Dermis microvascular lymphatic vessel endothelial cell (primary cell): ENCODE results near the gene CLEC4M. TPM values are rescaled to one million over a fixed set of nuclear protein-coding genes. Genes with fewer than 3 reads are reported as not detected.
"Not testable (repeated sequence)": the region's sequence is repeated elsewhere in the genome, so short reads cannot be mapped to it uniquely, and the experiment has no call there.

Experiments
- DNase-seq, 2 donors: peaks; one replicate each; pipeline versions ENCODE4 v3.0.0 to v3.0.0-alpha.2; 2010; ENCODE audit warnings: low read depth in 2 of 2
- total RNA-seq: library from RNA; depleted of rRNA; stranded (reverse); fragments of >200 nt; gene quantifications from 2 replicates; pipeline ENCODE4 v1.2.1, GENCODE V29; 2014

The CLEC4M gene
- total RNA-seq, 1 donor from 2014 or later: 41.8 TPM

DNA sequence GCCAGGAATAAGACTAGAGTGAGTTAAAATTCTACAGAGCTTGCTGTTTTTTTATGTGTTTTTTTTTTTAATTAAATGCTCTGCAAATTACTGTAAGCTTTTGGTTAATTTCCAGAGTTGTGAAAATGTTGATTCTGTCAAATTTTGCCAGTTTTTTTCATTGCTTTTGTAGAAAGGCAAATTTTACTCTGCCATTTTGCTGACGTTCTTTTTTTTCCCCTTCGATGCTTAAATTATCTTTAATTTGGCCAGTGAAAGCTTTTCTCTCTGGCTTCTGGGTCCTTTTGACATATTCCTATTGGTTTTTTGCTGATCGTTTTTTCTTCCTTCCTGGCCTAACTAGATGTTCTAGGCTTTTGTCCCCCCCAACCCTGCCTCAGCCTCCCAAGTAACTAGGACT is 43.2 kb downstream of the CLEC4M start:
- no peak for DNase-seq

DNA sequence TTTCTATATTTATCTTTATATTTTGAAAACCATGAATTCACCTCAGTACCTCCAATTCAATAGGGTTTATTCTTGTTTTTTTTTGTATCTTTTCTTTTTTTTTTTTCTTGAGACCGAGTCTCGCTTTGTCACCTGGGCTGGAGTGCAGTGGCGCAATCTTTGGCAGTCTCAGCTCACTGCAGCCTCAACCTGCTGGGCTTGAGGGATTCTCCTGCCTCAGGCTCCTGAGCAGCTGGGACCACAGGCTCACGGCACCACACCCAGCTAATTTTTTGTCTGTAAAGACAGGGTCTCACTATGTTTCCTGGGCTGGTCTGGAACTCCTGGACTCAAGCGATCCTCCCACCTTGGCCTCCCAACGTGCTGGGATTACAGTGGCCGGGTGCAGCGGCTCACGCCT is 43.8 kb downstream of the CLEC4M start:
- no peak for DNase-seq

DNA sequence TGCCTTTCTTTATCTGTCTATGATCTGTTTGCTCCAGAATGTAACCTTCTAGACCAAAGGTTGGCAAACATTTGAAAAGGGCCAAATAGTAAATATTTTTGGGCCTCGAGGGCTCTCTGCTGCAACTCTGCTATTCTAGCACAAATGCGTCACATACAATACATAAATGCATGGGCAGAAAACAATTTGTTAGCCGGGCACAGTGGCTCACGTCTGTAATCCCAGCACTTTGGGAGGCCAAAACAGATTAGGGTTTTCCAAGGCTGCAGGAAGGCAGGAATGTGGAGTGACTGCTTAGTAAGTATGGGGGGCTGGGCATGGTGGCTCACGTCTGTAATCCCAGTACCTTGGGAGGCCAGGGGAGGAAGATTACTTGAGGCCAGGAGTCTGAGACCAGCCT is 45.1 kb downstream of the CLEC4M start:
- DNase-seq: no peak

DNA sequence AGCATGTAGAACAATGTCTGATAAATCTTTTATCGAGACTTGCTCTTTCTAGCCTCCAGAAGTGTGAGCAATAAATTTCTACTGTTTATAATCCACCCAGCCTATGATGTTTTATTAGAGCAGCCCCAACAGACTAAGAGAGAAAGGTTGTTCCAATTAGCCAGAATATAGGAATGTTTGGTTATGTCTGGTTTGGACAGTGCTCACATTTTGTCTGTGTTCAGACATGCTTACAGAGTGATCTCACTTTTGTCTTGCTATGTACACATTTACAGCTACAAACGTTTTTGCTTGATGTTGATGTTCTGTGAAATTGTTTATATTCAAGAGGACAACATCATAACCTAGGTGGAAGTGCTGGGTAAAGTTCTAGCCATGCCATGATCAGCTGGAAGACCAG is 48.9 kb downstream of the CLEC4M start:
- no peak for DNase-seq

DNA sequence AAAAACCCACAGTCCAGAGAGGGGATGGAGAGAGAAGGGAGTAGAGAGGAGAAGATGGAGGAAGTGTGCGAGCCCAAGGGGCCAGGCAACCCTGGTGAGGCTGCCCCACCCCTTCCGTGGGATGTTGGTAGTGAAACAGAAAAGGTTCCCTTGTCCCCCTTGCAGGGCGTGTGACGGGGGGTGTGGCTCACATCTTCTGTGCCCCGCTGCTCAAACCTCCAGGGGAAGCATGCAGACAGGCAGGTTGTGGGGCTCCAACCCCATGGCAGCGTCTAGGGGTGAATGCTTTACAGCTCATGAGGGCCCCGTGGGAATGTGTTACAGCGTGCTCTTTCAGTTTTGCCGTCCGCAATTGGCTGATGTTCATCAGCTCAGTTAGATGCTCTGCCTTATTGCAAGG is 52.3 kb downstream of the CLEC4M start:
- DNase-seq: no peak

DNA sequence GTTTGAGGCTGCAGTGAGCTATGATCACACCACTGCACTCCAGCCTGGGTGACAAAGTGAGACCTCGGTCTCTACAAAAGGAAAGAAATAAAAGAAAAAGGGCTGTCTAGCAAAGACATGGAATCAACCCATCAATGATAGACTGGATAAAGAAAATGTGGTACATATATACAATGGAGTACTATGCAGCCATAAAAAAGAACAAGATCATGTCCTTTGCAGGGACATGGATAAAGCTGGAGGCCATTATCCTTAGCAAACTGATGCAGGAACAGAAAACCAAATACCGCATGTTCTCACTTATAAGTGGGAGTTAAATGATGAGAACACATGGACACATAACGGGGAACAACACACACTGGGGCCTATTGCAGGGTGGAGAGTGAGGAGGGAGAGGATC is 53.0 kb downstream of the CLEC4M start:
- DNase-seq: not testable (repeated sequence)

DNA sequence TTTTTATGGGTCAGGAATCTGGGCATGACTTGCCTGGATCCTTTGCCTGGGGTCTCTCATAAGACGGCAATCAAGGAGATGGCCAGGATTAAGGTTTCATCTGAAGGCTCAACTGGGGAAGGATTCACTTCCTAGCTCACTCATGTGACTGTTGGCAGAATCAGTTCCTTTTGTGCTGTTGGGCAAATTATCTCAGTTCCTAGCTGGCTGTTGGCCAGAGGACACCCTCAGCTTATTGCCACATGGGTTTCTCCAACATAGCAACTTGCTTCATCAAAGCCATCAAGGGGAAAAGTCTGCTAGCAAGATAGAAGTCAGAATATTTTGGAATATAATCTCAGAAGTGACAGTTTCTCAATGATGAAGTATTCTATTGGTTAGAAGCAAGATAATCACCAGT is 54.8 kb downstream of the CLEC4M start:
- no peak for DNase-seq

DNA sequence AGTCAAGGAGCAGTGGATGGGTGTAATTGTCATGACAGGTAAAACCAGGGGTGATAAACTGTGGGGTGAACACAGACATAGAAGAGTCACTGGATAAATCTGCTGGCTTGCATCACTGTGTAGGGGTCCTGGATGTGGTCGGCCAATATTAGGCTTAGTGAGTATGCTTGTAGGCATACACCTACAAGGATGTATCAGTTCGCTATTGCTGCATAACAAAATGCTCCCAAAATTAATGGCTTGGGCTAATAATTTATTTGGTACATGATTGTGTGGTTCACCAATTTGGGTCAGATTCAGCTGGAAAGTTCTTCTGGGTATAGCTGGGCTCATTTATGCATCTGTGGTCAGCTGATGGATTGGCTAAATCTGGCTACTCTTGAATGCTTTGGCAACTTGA is 55.8 kb downstream of the CLEC4M start:
- DNase-seq: no peak

Other genes starting within 250 kb of the CLEC4M start
- gene ZNF358, start 247.1 kb upstream of the CLEC4M start, total RNA-seq: 8.3 and 21.7 TPM in 2 replicates
- 2.8 and 7.1 TPM in 2 replicates for gene MCOLN1, start 240.6 kb upstream of the CLEC4M start, total RNA-seq
- gene PNPLA6, start 227.5 kb upstream of the CLEC4M start, total RNA-seq: 63.7 and 90.4 TPM in 2 replicates
- gene CAMSAP3, start 167.4 kb upstream of the CLEC4M start, total RNA-seq: under 0.01 TPM in 1 of 2 replicates, not detected in the other
- gene XAB2, start 133.7 kb upstream of the CLEC4M start, total RNA-seq: 19.4 and 26.0 TPM in 2 replicates
- gene PET100, start 133.4 kb upstream of the CLEC4M start, total RNA-seq: 17.7 and 28.5 TPM in 2 replicates
- gene PCP2, start 129.5 kb upstream of the CLEC4M start, total RNA-seq: not detected in 2 replicates
- 22.3 and 34.8 TPM in 2 replicates for gene STXBP2, start 126.1 kb upstream of the CLEC4M start, total RNA-seq
- gene RETN, start 94.2 kb upstream of the CLEC4M start, total RNA-seq: not detected in 2 replicates
- not detected in 2 replicates for gene MCEMP1, start 86.2 kb upstream of the CLEC4M start, total RNA-seq
- 93.8 and 106 TPM in 2 replicates for gene TRAPPC5, start 82.4 kb upstream of the CLEC4M start, total RNA-seq
- gene FCER2, start 61.1 kb upstream of the CLEC4M start, total RNA-seq: not detected in 2 replicates
- gene CLEC4G, start 31.1 kb upstream of the CLEC4M start, total RNA-seq: under 0.01 TPM in 1 of 2 replicates, not detected in the other
- gene CD209, start 15.7 kb upstream of the CLEC4M start, total RNA-seq: under 0.01 TPM in 2 replicates
- gene EVI5L, start 67.0 kb downstream of the CLEC4M start, total RNA-seq: 6.2 and 10.6 TPM in 2 replicates
- gene PRR36, start 111.1 kb downstream of the CLEC4M start, total RNA-seq: not detected in 2 replicates
- 0.77 and 1.1 TPM in 2 replicates for gene LRRC8E, start 125.3 kb downstream of the CLEC4M start, total RNA-seq
- 6.9 and 11.4 TPM in 2 replicates for gene MAP2K7, start 140.6 kb downstream of the CLEC4M start, total RNA-seq
- 0.25 and 0.26 TPM in 2 replicates for gene TGFBR3L, start 151.6 kb downstream of the CLEC4M start, total RNA-seq
- 5.1 and 5.8 TPM in 2 replicates for gene SNAPC2, start 157.1 kb downstream of the CLEC4M start, total RNA-seq
- 1.5 and 2.9 TPM in 2 replicates for gene CTXN1, start 162.9 kb downstream of the CLEC4M start, total RNA-seq
- 26.2 and 30.2 TPM in 2 replicates for gene TIMM44, start 180.4 kb downstream of the CLEC4M start, total RNA-seq
- 19.0 and 40.5 TPM in 2 replicates for gene ELAVL1, start 242.4 kb downstream of the CLEC4M start, total RNA-seq